HEK293T (cell line): ENCODE data around the gene SETD2.
"Not testable (repeated sequence)": the region's sequence is repeated elsewhere in the genome, so short reads cannot be mapped to it uniquely, and the experiment has no call there.

Source experiments
- ARNT ChIP-seq: fragments of 450-650 bp; IDR thresholded peaks from 2 replicates; pipeline ENCODE4 v1.6.1; 2017; ENCODE audit warnings: mild to moderate bottlenecking
- BHLHE40 ChIP-seq: fragments of 450-650 bp; IDR thresholded peaks from 2 replicates; pipeline ENCODE4 v1.6.1; 2016; ENCODE audit warnings: mild to moderate bottlenecking, moderate library complexity, borderline replicate concordance
- ELF4 ChIP-seq: fragments of 450-650 bp; IDR thresholded peaks from 2 replicates; pipeline ENCODE4 v1.6.1; 2017; ENCODE audit warnings: antibody characterized with exemption
- FOXM1 ChIP-seq: fragments of 450-650 bp; IDR thresholded peaks from 2 replicates; pipeline ENCODE4 v1.6.1; 2017; ENCODE audit warnings: mild to moderate bottlenecking, borderline replicate concordance
- HDGF ChIP-seq: fragments of 450-650 bp; IDR thresholded peaks from 2 replicates; pipeline ENCODE4 v1.6.1; 2017; ENCODE audit warnings: antibody characterized with exemption, borderline replicate concordance
- LEF1 ChIP-seq: fragments of 450-650 bp; IDR thresholded peaks from 2 replicates; pipeline ENCODE4 v1.6.1; 2017; ENCODE audit warnings: mild to moderate bottlenecking, borderline replicate concordance
- NFRKB ChIP-seq: fragments of 450-650 bp; IDR thresholded peaks from 2 replicates; pipeline ENCODE4 v1.6.1; 2016; ENCODE audit warnings: mild to moderate bottlenecking, moderate library complexity
- PKNOX1 ChIP-seq: fragments of 450-650 bp; IDR thresholded peaks from 2 replicates; pipeline ENCODE4 v1.6.1; 2016
- SP1 ChIP-seq: fragments of 450-650 bp; IDR thresholded peaks from 2 replicates; pipeline ENCODE4 v1.6.1; 2017
- ZNF384 ChIP-seq: fragments of 450-650 bp; IDR thresholded peaks from 2 replicates; pipeline ENCODE4 v1.6.1; 2016

- not testable (repeated sequence) for TF ChIP-seq ELF4, ZNF384, LEF1, BHLHE40, FOXM1, SP1, ARNT, HDGF, NFRKB, PKNOX1
These were observed 137.5 kb downstream of the SETD2 start for GRCh38 chr3:47026432-47026831.
